ENCODE measurements around the gene PLD5.

DNA sequence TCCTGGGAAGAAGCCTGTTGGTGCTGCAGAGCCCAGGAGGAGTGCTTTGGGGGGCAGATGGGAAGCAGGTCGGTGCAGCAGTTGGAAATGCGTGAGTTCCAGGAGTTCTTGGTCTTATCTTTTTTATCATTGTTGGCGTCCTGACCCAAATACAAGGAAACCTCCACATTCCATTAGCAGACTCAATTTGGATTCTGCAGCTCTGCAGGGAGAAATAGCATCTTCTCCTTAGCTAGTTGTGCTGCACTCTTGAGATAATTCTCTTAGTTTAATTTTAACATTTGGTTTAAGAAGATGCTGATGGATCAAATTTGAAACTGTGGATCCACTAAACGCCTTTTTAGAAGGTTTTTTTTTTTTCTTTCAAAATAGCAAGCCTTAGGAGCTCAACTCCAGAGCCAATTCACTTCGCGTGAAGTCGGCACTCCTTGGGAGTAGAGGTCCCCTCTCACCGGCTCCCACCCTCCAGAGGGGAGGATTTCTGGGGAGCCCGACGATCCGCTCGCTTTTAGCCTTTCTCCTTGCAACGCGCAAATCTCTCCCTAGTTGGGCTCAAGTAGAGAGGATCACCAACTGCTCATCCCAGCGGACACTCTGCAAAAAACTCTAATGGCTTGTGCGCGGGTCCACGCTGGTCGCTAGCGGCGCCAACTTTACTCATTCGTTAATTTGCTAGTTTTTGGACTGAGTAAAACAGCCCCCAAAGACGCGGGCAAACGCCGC lies 1.3 kb downstream of the PLD5 start:
- TF ChIP-seq POLR2A (IDR thresholded peaks at IDR 0.05; ENCODE audit: low read depth, low read length) (no peak), TAF1 (IDR thresholded peaks at IDR 0.05; ENCODE audit: borderline replicate concordance, low read depth, low read length) (no peak)
